Adrenal gland (tissue), 12 donors: ENCODE data around the gene CDK8. TPM values are rescaled to one million over a fixed set of nuclear protein-coding genes. Genes with fewer than 3 reads are reported as not detected.

Experiments
- DNase-seq, 7 donors: peaks; one replicate each; pipeline ENCODE4 v3.0.0-alpha.2; 2019 to 2020
- H3K27ac ChIP-seq, 5 donors: fragments of 200-600 bp; sonication (generic) in 4 of 5; 1 replicate in 3 of 5; 2 replicates in 2 of 5; pipeline versions ENCODE4 v1.5.1 to v1.8.0; 2016 to 2020; ENCODE audit warnings: mild to moderate bottlenecking in 1 of 5
- H3K27me3 ChIP-seq: fragments of 200-600 bp; 2 replicates; pipeline ENCODE4 v1.8.0; 2021
- H3K36me3 ChIP-seq, 2 donors: fragments of 200-600 bp; replicated peaks in 1 of 2; 1 replicate in 1 of 2; 2 replicates in 1 of 2; pipeline versions ENCODE4 v1.5.1 to v1.8.0; 2018 to 2022
- H3K4me1 ChIP-seq, 2 donors: fragments of 200-600 bp; replicated peaks in 1 of 2; 1 replicate in 1 of 2; 2 replicates in 1 of 2; pipeline versions ENCODE4 v1.5.1 to v1.8.0; 2018 to 2021
- H3K4me3 ChIP-seq, 4 donors: fragments of 200-600 bp; sonication (generic) in 3 of 4; one replicate each; pipeline ENCODE4 v1.5.1; 2016 to 2018
- H3K9me3 ChIP-seq, 3 donors: fragments of 200-600 bp; sonication (generic) in 1 of 3; replicated peaks in 1 of 3; 1 replicate in 2 of 3; 2 replicates in 1 of 3; pipeline versions ENCODE4 v1.5.1 to v1.8.0; 2016 to 2021
- POLR2A ChIP-seq, 2 donors: fragments of 450-650 bp; IDR thresholded peaks; one replicate each; pipeline ENCODE4 v1.6.1; 2017; ENCODE audit warnings: antibody characterized with exemption in 2 of 2, mild to moderate bottlenecking in 2 of 2, moderate library complexity in 1 of 2
- WGBS, 4 donors: extraction: QIAGEN DNeasy Blood & Tissue Kit in 2 of 4; methylation state at CpG; one replicate each; pipeline versions ENCODE4 v1.1.5 to v1.1.7; 2013 to 2017; 5-methylcytosine and 5-hydroxymethylcytosine counted together
- intact Hi-C, 2 donors: fragments of 100-400 bp; cut with DNase I; formaldehyde crosslinking; loops; one replicate each; pipeline versions ENCODE4 v1.14.1 to v1.15.0; 2022 to 2023
- polyA plus RNA-seq, 3 donors: library from polyadenylated mRNA; stranded (reverse); fragments of 200-250 nt in 2 of 3; fragments of 350-450 nt in 1 of 3; fragmentation: Illumina TruSeq in 1 of 3; extraction: RNeasy Lipid Tissue Mini Kit (QIAGEN cat#74804) in 1 of 3; gene quantifications; one replicate each; pipeline ENCODE4 v1.2.3, GENCODE V29; 2013 to 2014
- total RNA-seq, 9 donors: library from RNA; depleted of rRNA in 4 of 9; stranded (reverse); fragments of >200 nt in 4 of 9; fragments of 120-200 nt in 1 of 9; fragmentation: NEBNext Ultra II Directional in 1 of 9; extraction: Animal tissue kit (Norgen Biotek cat#: 25700) in 1 of 9; gene quantifications; one replicate each; pipeline versions ENCODE4 v1.1.0 to v1.2.4, GENCODE V29; 2013 to 2023
- TF ChIP-seq, protein P1 (sequence below), 6 experiments: fragments of 450-650 bp in 4 of 6; fragments of 200-600 bp in 2 of 6; sonication (generic) in 1 of 6; IDR thresholded peaks; 1 replicate in 5 of 6; 2 replicates in 1 of 6; pipeline versions ENCODE4 v1.5.1 to v1.8.0; 2016 to 2021; ENCODE audit warnings: antibody characterized with exemption in 6 of 6, mild to moderate bottlenecking in 2 of 6, moderate library complexity in 1 of 6
- donor health status: healthy with polysubstance abuse.
- donor health status: Bipolar disorder and iron deficiency.
- donor health status: DM: yes; HTN: yes; CAD: no.
- donor health status: DM: no; HTN: no; CAD: no.
- donor health status: DM: no; HTN: no; CAD: no.
- donor health status: DM: yes; HTN: yes; CAD: no.

Gene CDK8
- total and polyA plus RNA-seq, 12 donors: 7.7 to 65.4 (median 11.3) TPM

DNA sequence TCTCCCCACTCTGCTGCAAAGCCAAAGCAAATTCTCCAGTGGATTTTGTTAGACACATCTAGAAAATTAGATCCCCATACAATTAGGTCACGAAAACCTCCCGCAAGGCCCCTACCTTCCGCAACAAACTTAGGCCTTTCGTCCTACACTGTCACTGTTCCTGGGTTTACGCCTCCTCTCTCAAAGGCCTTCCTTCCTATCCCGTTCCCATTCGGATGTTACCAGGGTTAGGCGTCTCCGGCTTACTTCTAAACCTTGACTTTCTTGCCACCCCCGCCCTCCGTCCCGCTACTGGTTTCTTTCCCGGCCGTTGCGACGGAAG, 32.6 kb upstream of the CDK8 start:
- intact Hi-C loops: no loop called here
- peak overlapping the region; percentile 79 to 99 (median 92) for H3K27ac ChIP-seq
- 0 to 1% (median 0%) methylated on average over 16 of the region's 16 CpGs for WGBS, 4 donors

DNA sequence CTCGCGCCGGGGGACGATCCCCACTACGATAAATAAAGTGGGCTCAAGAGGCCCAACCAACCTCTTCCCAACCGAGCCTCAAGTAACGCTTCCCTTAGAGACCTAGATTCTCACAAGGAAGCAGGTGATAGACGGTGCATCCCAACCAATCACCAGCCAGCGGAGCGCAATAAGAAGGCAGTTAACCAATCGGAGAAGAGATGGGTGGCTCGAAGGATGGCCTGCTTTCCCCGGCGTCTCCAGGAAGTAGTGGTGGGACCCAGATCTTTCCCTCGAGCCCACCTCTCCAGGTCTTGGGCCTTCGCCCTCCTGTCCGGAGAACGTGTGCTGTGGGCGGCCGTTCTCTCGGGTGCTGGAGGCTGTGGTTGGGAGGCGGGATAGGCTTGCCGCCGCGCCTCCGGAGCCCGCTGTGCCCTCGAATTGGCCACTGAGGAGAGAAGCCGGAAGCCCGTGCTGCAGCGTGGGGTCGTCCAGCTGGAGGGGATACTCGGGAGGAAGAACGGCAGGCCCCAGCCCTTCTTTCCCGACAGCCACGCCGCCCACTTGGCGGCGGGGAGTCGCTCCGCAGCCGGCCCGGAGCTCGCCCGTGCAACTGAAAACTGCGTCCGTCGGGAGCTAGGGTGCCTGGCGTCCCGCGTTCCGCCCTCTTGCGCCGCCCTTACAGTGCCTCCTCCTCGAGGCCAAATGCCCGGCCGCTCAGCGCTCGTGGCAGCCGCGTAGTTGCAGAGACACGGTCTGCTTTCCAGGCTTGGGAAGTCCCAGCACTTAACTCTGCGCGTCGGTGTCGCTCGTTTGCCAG, 32.0 kb upstream of the CDK8 start, which contains the start of gene RNF6:
TSS of gene RNF6 (minus strand) at position 594 of the 799 bp plus-strand sequence. CDS start 2,665 bp downstream, outside the sequence.
- H3K4me1 ChIP-seq: peaks cover 11 to 26% of the 10 kb centered on the region in 2 donors
- no peaks in the 10 kb centered on the region for H3K27me3 ChIP-seq
- WGBS, 4 donors: 0% methylated on average over 38 to 67 of the region's 67 CpGs
- intact Hi-C loops: no loop called here
- H3K4me3 ChIP-seq: peak within 1 kb of the TSS; percentile 48 to 94 (median 61)
- TF ChIP-seq, protein P1, sequence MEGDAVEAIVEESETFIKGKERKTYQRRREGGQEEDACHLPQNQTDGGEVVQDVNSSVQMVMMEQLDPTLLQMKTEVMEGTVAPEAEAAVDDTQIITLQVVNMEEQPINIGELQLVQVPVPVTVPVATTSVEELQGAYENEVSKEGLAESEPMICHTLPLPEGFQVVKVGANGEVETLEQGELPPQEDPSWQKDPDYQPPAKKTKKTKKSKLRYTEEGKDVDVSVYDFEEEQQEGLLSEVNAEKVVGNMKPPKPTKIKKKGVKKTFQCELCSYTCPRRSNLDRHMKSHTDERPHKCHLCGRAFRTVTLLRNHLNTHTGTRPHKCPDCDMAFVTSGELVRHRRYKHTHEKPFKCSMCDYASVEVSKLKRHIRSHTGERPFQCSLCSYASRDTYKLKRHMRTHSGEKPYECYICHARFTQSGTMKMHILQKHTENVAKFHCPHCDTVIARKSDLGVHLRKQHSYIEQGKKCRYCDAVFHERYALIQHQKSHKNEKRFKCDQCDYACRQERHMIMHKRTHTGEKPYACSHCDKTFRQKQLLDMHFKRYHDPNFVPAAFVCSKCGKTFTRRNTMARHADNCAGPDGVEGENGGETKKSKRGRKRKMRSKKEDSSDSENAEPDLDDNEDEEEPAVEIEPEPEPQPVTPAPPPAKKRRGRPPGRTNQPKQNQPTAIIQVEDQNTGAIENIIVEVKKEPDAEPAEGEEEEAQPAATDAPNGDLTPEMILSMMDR (IDR thresholded peaks at IDR 0.05): peak in 1 of 6 experiments; percentile 5
- peak; percentile 62 to 82 for TF ChIP-seq POLR2A (IDR thresholded peaks at IDR 0.05)
- DNase-seq: peak; percentile 93 to 99 (median 97)
- peak within 1 kb of the TSS; percentile 79 to 99 (median 92) for H3K27ac ChIP-seq
- peaks cover 0 to 26% of the 10 kb centered on the region in 2 donors for H3K36me3 ChIP-seq
- H3K9me3 ChIP-seq: no peaks in the 10 kb centered on the region

More for the DNA sequence above, 32.6 kb upstream of the CDK8 start:
- no peaks in the 10 kb centered on the region for H3K27me3 ChIP-seq
- peaks cover 0 to 32% of the 10 kb centered on the region in 2 donors for H3K36me3 ChIP-seq
- DNase-seq: no peak
- H3K4me3 ChIP-seq: peak overlapping the region; percentile 48 to 94 (median 61)
- TF ChIP-seq, protein P1 (IDR thresholded peaks at IDR 0.05): no peak
- no peak for TF ChIP-seq POLR2A (IDR thresholded peaks at IDR 0.05)
- peaks cover 11 to 26% of the 10 kb centered on the region in 2 donors for H3K4me1 ChIP-seq
- no peaks in the 10 kb centered on the region for H3K9me3 ChIP-seq

DNA sequence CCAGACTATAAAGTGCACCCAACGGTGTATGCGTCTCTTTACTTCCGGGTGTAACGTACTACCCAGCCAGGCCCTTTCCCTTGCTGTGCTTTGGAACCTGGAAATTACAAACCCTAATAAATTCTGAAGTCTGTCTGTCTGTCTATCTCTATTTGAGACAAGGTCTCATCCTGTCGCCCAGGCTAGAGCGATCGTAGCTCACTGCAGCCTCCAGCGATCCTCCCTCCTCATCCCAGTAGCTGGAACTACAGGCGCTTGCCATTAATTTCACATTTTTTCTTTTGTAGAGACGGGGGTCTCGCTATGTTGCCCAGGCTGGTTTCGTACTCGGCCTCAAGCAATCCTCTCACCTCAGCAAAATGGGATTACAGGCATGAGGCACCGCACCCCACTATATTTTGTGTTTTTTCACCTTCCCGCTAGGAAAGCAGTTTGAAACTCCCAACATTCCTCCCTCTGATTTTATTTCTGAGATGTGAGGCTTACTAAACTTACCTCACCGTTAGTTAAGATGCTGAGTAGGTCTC, 31.3 kb upstream of the CDK8 start:
- Histone ChIP-seq H3K27ac (peak overlapping the region; percentile 79 to 99 (median 92)), H3K27me3 (no peaks in the 10 kb centered on the region), H3K9me3 (no peaks in the 10 kb centered on the region), H3K4me3 (peak overlapping the region; percentile 13 to 94 (median 61)), H3K4me1 (peaks cover 11 to 26% of the 10 kb centered on the region in 2 donors), H3K36me3 (peaks cover 0 to 19% of the 10 kb centered on the region in 2 donors)
- TF ChIP-seq, protein P1 (IDR thresholded peaks at IDR 0.05): no peak
- TF ChIP-seq POLR2A (IDR thresholded peaks at IDR 0.05): no peak
- WGBS, 4 donors: 16 to 20% (median 18%) methylated on average over 16 of the region's 16 CpGs
- intact Hi-C loops: no loop called here
- DNase-seq: no peak

GRCh38 chr13:26225896-26226617, 27.9 kb upstream of the CDK8 start:
- WGBS, 4 donors: 67 to 74% (median 71%) methylated on average over 7 of the region's 7 CpGs
- Histone ChIP-seq H3K27me3 (no peaks in the 10 kb centered on the region), H3K9me3 (no peaks in the 10 kb centered on the region), H3K27ac (no peak overlapping the region), H3K4me3 (no peak overlapping the region), H3K36me3 (no peaks in the 10 kb centered on the region), H3K4me1 (peaks cover 1 to 6% of the 10 kb centered on the region in 2 donors)
- DNase-seq: no peak
- intact Hi-C loops: no loop called here
- TF ChIP-seq, protein P1 (IDR thresholded peaks at IDR 0.05): no peak
- TF ChIP-seq POLR2A (IDR thresholded peaks at IDR 0.05): no peak
